ENCODE data around the gene TRPC4.

Gene TRPC4

GRCh38 chr13:37889102-37889501, 19.5 kb upstream of the TRPC4 start:
- H4K20me1 ChIP-seq (ENCODE audit: insufficient read depth, low read length, poor library complexity, severe bottlenecking), result no peaks in the 10 kb centered on the region
- H3K4me2 ChIP-seq (ENCODE audit: low read depth, low read length, poor library complexity, severe bottlenecking), result no peak overlapping the region
- H3K36me3 ChIP-seq (ENCODE audit: insufficient read depth, low read length), result no peaks in the 10 kb centered on the region
- H3K9me3 ChIP-seq (ENCODE audit: insufficient read depth, low read depth, low read length), result no peaks in the 10 kb centered on the region
- TF ChIP-seq EZH2phosphoT487 (IDR thresholded peaks at IDR 0.05; ENCODE audit: borderline replicate concordance) (no peak), CTCF (conservative IDR thresholded peaks at IDR 0.05; ENCODE audit: low read length) (no peak)
- H3K9me2 ChIP-seq (replicated peaks; ENCODE audit: low read depth, low read length), result no peaks in the 10 kb centered on the region
- no peak overlapping the region for H3K4me3 ChIP-seq (ENCODE audit: low read length, poor library complexity, severe bottlenecking)
- no peaks in the 10 kb centered on the region for H3F3A ChIP-seq (ENCODE audit: low read depth)
- H3K27me3 ChIP-seq (ENCODE audit: insufficient read depth, low read length, poor library complexity, severe bottlenecking), result no peaks in the 10 kb centered on the region
- H2AFZ ChIP-seq (ENCODE audit: low read length), result no peak overlapping the region
- no peak overlapping the region for H3K9ac ChIP-seq (ENCODE audit: low read depth, low read length, poor library complexity, severe bottlenecking)
- H3K4me1 ChIP-seq (ENCODE audit: insufficient read depth, low read length, poor library complexity, severe bottlenecking), result no peaks in the 10 kb centered on the region
- H3K79me2 ChIP-seq (ENCODE audit: insufficient read depth, low read length), result no peaks in the 10 kb centered on the region

DNA sequence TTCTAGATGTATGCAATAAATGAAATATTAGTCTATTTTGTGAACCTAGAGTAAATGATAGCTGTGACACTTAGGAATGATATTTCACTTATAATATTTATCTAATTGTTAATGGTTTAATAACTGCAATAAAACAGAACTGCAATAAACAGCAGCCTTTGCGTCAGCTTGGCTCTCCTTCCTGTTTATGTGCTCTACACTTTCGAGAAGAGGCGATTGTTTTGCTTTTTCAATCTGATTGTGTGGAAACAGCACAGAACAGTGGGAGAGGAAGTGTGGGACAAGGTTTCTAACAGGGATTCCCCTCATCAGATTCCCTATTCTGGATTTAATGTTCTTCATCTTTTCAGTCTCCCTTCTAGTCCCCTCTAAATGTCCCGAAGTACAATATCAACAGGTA, 17.3 kb upstream of the TRPC4 start:
- Histone ChIP-seq H3K9me3 (ENCODE audit: insufficient read depth, low read depth, low read length) (no peaks in the 10 kb centered on the region), H3K79me2 (ENCODE audit: insufficient read depth, low read length) (no peaks in the 10 kb centered on the region), H4K20me1 (ENCODE audit: insufficient read depth, low read length, poor library complexity, severe bottlenecking) (no peaks in the 10 kb centered on the region), H3K9me2 (replicated peaks; ENCODE audit: low read depth, low read length) (no peaks in the 10 kb centered on the region), H3K9ac (ENCODE audit: low read depth, low read length, poor library complexity, severe bottlenecking) (no peak overlapping the region), H3F3A (ENCODE audit: low read depth) (no peaks in the 10 kb centered on the region), H3K27me3 (ENCODE audit: insufficient read depth, low read length, poor library complexity, severe bottlenecking) (no peaks in the 10 kb centered on the region), H3K4me3 (ENCODE audit: low read length, poor library complexity, severe bottlenecking) (no peak overlapping the region), H3K4me2 (ENCODE audit: low read depth, low read length, poor library complexity, severe bottlenecking) (no peak overlapping the region), H3K36me3 (ENCODE audit: insufficient read depth, low read length) (no peaks in the 10 kb centered on the region), H3K4me1 (ENCODE audit: insufficient read depth, low read length, poor library complexity, severe bottlenecking) (no peaks in the 10 kb centered on the region), H2AFZ (ENCODE audit: low read length) (no peak overlapping the region)
- no peak for TF ChIP-seq CTCF (conservative IDR thresholded peaks at IDR 0.05; ENCODE audit: low read length)
- TF ChIP-seq EZH2phosphoT487 (IDR thresholded peaks at IDR 0.05; ENCODE audit: borderline replicate concordance), result no peak

GRCh38 chr13:37884674-37885073, 15.1 kb upstream of the TRPC4 start:
- Histone ChIP-seq H3K4me1 (ENCODE audit: insufficient read depth, low read length, poor library complexity, severe bottlenecking) (no peaks in the 10 kb centered on the region), H3K79me2 (ENCODE audit: insufficient read depth, low read length) (no peaks in the 10 kb centered on the region), H3K9me2 (replicated peaks; ENCODE audit: low read depth, low read length) (no peaks in the 10 kb centered on the region), H3K36me3 (ENCODE audit: insufficient read depth, low read length) (no peaks in the 10 kb centered on the region), H3F3A (ENCODE audit: low read depth) (no peaks in the 10 kb centered on the region), H3K9ac (ENCODE audit: low read depth, low read length, poor library complexity, severe bottlenecking) (no peak overlapping the region), H3K4me3 (ENCODE audit: low read length, poor library complexity, severe bottlenecking) (no peak overlapping the region), H3K9me3 (ENCODE audit: insufficient read depth, low read depth, low read length) (no peaks in the 10 kb centered on the region), H4K20me1 (ENCODE audit: insufficient read depth, low read length, poor library complexity, severe bottlenecking) (no peaks in the 10 kb centered on the region), H3K27me3 (ENCODE audit: insufficient read depth, low read length, poor library complexity, severe bottlenecking) (no peaks in the 10 kb centered on the region), H2AFZ (ENCODE audit: low read length) (no peak overlapping the region), H3K4me2 (ENCODE audit: low read depth, low read length, poor library complexity, severe bottlenecking) (no peak overlapping the region)
- no peak for TF ChIP-seq CTCF (conservative IDR thresholded peaks at IDR 0.05; ENCODE audit: low read length)
- TF ChIP-seq EZH2phosphoT487 (IDR thresholded peaks at IDR 0.05; ENCODE audit: borderline replicate concordance), result no peak
